Skeletal muscle cell (primary cell): Measurements from ENCODE around the gene PTPN5.
"Not testable (repeated sequence)": the region's sequence is repeated elsewhere in the genome, so short reads cannot be mapped to it uniquely, and the experiment has no call there.

Experiments
- DNase-seq: peaks from one replicate; pipeline ENCODE4 v3.0.0-alpha.2; 2010; ENCODE audit warnings: low read depth
- H3K4me3 ChIP-seq: 2 replicates; pipeline ENCODE4 v1.5.1; 2011; ENCODE audit warnings: low read depth, mild to moderate bottlenecking, control low read depth, low read length, moderate library complexity

The PTPN5 gene

DNA sequence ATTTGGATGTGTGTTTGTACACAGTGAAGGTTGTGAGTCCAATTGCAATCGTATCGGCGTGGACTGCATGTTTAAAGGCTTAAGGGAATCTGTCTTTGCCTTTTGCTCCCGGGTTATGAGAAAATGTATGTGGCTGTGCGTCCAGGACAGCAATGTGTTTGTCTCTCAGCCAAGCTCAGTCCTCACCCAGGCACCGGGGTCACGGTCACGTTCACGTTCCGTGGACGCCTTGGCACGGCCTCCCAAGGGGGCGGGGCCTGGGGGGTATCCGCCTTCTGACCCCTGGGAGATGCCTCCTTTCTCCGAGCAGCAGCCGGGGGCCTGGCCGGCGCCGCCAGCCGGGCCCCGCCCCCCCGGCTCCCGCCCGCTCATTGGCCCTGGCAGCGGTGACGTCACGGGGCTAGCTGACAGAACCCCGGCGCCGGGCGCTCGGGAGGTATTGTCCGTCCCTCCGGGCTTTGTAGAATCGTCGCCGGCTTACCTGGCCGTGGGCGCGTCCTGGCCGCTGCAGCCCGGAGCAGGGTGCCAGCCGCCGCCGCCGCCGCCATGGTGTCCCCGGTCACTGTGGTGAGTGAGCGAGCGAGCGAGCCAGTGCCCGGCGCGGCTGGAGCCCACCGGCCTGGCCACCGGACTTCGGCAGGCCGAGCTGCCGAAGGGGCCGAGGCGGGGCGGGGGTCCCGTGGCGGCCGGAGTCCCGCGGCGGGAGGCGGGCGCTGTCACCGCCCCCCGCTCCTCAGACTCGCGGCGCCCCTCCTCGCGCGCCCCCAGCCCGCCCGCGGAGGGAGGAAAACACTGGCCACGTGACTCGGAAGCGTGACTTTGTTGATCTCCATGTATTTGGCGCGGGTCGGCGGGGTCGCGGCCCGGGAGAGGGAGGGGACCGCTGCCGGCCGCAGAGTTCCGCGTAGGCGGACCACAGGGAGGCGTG is 93.0 kb downstream of the PTPN5 start, which contains the start of gene TMEM86A:
Gene TMEM86A (plus strand): TSS at position 439 of the 928 bp plus-strand sequence. CDS start 108 bp downstream, at position 547.
- DNase-seq, result peak; percentile 11
- peak within 1 kb of the TSS; percentile 59 for H3K4me3 ChIP-seq

- DNase-seq, result no peak
- no peak overlapping the region for H3K4me3 ChIP-seq
These were observed 94.0 kb downstream of the PTPN5 start for GRCh38 chr11:18697576-18697975.

DNA sequence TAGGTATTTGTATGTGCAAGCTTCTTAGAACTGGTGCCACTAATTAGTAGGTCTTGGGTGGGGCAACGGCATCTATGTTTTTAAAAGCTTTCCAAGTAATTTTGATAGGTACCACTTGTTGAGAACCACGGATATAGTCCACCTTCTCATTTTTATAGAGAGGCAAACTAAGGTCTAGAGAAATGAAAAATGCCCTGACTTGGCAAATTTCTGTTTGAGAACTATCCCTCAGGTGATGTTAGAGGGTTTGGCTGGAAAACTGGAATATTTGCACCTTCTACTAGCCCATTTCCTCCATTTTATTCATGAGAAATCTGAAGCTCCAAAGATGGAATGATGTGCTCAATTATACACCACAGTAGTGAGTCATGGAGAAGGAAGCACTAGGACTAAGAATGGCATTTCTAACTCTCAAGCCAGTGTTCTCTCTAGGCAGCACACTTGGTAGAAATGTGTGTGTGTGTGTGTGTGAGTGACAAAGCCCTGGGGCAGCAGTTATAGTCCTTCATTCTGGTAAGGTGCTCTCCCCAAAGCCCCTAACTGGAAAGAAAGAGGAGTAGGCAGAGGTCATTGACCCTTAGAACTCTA is 94.9 kb downstream of the PTPN5 start:
- H3K4me3 ChIP-seq, result no peak overlapping the region
- DNase-seq, result no peak

- DNase-seq, result no peak
- H3K4me3 ChIP-seq, result no peak overlapping the region
These were observed 98.4 kb downstream of the PTPN5 start for GRCh38 chr11:18692941-18693760.

DNA sequence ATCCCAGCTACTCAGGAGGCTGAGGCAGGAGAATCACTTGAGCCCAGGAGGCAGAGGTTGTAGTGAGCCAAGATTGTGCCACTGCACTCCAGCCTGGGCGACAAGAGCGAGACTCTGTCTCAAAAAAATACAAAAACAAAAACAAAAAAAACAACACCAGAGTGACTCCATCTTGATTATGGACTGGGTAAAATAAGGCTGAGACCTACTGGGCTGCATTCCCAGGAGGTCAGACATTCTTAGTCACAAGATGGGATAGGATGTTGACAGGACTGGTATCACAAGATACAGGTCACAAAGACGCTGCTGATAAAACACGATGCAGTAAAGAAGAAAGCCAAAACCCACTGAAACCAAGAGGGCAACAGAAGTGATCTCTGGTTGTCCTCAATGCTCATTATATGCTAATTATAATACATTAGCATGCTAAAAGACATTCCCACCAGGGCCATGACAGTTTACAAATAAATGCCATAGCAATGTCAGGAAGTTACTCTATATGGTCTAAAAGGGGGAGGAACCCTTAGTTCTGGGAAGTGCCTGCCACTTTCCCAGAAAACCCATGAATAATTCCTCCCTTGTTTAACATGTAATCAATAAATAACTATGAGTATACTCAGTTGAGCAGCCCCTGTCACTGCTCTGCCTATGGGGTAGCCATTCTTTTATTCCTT is 100.0 kb downstream of the PTPN5 start:
- not testable (repeated sequence) for DNase-seq, H3K4me3 ChIP-seq

GRCh38 chr11:18684267-18684666 is 107.3 kb downstream of the PTPN5 start:
- no peak for DNase-seq
- H3K4me3 ChIP-seq, result no peak overlapping the region

GRCh38 chr11:18682466-18682865 is 109.1 kb downstream of the PTPN5 start:
- H3K4me3 ChIP-seq, result no peak overlapping the region
- DNase-seq, result no peak

DNA sequence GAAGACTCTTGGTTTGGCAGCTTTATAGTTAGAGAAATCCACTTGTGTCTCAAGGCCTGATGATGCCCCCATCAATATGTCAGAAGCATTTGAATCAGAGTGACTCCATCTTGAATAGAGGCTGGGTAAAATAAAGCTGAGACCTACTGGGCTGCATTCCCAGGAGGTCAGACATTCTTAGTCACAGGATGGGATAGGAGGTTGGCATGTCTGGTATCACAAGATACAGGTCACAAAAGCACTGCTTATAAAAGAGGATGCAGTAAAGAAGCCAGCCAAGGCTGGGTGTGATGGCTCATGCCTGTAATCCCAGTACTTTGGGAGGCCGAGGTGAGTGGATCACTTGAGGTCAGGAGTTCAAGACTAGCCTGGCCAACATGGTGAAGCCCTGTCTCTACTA is 109.6 kb downstream of the PTPN5 start:
- not testable (repeated sequence) for DNase-seq, H3K4me3 ChIP-seq
